Vagina (tissue), 2 donors: ENCODE measurements around the gene GALNTL6.

Source experiments
- POLR2A ChIP-seq, 2 donors: fragments of 450-650 bp; IDR thresholded peaks; one replicate each; pipeline ENCODE4 v1.6.1; 2017; ENCODE audit warnings: antibody characterized with exemption in 2 of 2, mild to moderate bottlenecking in 2 of 2, moderate library complexity in 2 of 2
- TF ChIP-seq, protein P1 (sequence below), 3 experiments: fragments of 450-650 bp in 2 of 3; fragments of 200-600 bp in 1 of 3; sonication (generic) in 1 of 3; IDR thresholded peaks; one replicate each; pipeline ENCODE4 v1.5.1; 2017 to 2019; ENCODE audit warnings: antibody characterized with exemption in 3 of 3, mild to moderate bottlenecking in 2 of 3, moderate library complexity in 2 of 3

DNA sequence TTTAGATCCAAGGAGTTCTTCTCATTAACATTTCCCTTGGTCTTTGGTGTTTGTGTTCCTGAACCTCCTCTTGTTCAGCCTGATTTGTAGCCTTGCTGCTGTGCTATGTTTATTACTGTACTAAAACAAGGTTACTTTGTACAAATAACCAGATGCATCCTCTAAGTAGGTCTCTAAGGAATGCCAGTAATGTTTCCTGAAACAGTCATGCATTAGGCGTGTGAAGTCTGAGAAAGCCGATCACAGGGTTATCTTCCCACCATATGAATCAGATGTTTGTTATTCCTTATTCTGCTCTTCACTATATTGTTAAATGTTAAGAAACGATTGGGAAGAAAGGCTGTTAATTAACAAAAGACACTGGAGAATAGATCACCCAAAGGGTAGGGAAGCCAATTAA, 66.9 kb downstream of the GALNTL6 start:
- TF ChIP-seq, protein P1, sequence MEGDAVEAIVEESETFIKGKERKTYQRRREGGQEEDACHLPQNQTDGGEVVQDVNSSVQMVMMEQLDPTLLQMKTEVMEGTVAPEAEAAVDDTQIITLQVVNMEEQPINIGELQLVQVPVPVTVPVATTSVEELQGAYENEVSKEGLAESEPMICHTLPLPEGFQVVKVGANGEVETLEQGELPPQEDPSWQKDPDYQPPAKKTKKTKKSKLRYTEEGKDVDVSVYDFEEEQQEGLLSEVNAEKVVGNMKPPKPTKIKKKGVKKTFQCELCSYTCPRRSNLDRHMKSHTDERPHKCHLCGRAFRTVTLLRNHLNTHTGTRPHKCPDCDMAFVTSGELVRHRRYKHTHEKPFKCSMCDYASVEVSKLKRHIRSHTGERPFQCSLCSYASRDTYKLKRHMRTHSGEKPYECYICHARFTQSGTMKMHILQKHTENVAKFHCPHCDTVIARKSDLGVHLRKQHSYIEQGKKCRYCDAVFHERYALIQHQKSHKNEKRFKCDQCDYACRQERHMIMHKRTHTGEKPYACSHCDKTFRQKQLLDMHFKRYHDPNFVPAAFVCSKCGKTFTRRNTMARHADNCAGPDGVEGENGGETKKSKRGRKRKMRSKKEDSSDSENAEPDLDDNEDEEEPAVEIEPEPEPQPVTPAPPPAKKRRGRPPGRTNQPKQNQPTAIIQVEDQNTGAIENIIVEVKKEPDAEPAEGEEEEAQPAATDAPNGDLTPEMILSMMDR (IDR thresholded peaks at IDR 0.05) = no peak
- no peak for TF ChIP-seq POLR2A (IDR thresholded peaks at IDR 0.05)
